Neural cell (in vitro differentiated cells): ENCODE measurements around the gene SHANK1. TPM values are rescaled to one million over a fixed set of nuclear protein-coding genes. Genes with fewer than 3 reads are reported as not detected.

ENCODE experiments used
- H2AFZ ChIP-seq: fragments of 200-600, 300-800 bp; sonication (generic), shearing (Covaris generic); 2 replicates; pipeline ENCODE4 v1.6.0; 2014; ENCODE audit warnings: low read depth, mild to moderate bottlenecking, antibody characterized with exemption, low read length, moderate library complexity
- H3F3A ChIP-seq: fragments of 200-600 bp; shearing (Covaris generic); 2 replicates; pipeline ENCODE4 v1.6.1; 2016; ENCODE audit warnings: mild to moderate bottlenecking, moderate library complexity, mixed read lengths, antibody characterized with exemption, low read length; ENCODE audit not compliant: insufficient read depth, poor library complexity, severe bottlenecking
- H3K27ac ChIP-seq: fragments of 200-600, 300-800 bp; sonication (generic), shearing (Covaris generic); 2 replicates; pipeline ENCODE4 v1.5.1; 2014; ENCODE audit warnings: mild to moderate bottlenecking, low read length, moderate library complexity
- H3K27me3 ChIP-seq: fragments of 300-800, 200-600 bp; sonication (generic), shearing (Covaris generic); 2 replicates; pipeline ENCODE4 v1.6.0; 2014; ENCODE audit warnings: mild to moderate bottlenecking, low read depth, low read length, moderate library complexity; ENCODE audit not compliant: insufficient read depth
- H3K36me3 ChIP-seq: fragments of 300-800, 200-600 bp; sonication (generic), shearing (Covaris generic); 2 replicates; pipeline ENCODE4 v1.5.1; 2014; ENCODE audit warnings: mild to moderate bottlenecking, antibody characterized with exemption, low read length, moderate library complexity; ENCODE audit not compliant: insufficient read depth
- H3K4me2 ChIP-seq: fragments of 300-800, 200-600 bp; sonication (generic), shearing (Covaris generic); 2 replicates; pipeline ENCODE4 v1.6.0; 2014; ENCODE audit warnings: mild to moderate bottlenecking, low read length
- H3K4me3 ChIP-seq: fragments of 300-800, 200-600 bp; sonication (generic), shearing (Covaris generic); 2 replicates; pipeline ENCODE4 v1.5.1; 2014; ENCODE audit warnings: mild to moderate bottlenecking, low read length, moderate library complexity
- H3K79me2 ChIP-seq: fragments of 200-600 bp; shearing (Covaris generic); replicated peaks from 2 replicates; pipeline ENCODE4 v1.6.0; 2014; ENCODE audit warnings: mild to moderate bottlenecking, low read length, moderate library complexity; ENCODE audit not compliant: insufficient read depth
- H3K9ac ChIP-seq: fragments of 300-800, 200-600 bp; sonication (generic), shearing (Covaris generic); 2 replicates; pipeline ENCODE4 v1.6.1; 2016; ENCODE audit warnings: mild to moderate bottlenecking, low read length, mixed read lengths
- H3K9me2 ChIP-seq: fragments of 200-600 bp; shearing (Covaris generic); 2 replicates; pipeline ENCODE4 v1.6.1; 2016; ENCODE audit warnings: mild to moderate bottlenecking, low read length, mixed read lengths; ENCODE audit not compliant: insufficient read depth
- H3K9me3 ChIP-seq: fragments of 200-600, 300-800 bp; sonication (generic), shearing (Covaris generic); 2 replicates; pipeline ENCODE4 v1.6.1; 2016; ENCODE audit warnings: mild to moderate bottlenecking, mixed run types, low read length, moderate library complexity, mixed read lengths
- H4K20me1 ChIP-seq: fragments of 200-600 bp; shearing (Covaris generic); 2 replicates; pipeline ENCODE4 v1.6.1; 2016; ENCODE audit warnings: mild to moderate bottlenecking, mixed run types; ENCODE audit not compliant: insufficient read depth
- CTCF ChIP-seq: fragments of 450-650 bp; IDR thresholded peaks from 2 replicates; pipeline ENCODE4 v1.5.1; 2014; ENCODE audit warnings: antibody characterized with exemption, mild to moderate bottlenecking, moderate library complexity; ENCODE audit not compliant: poor library complexity, severe bottlenecking
- EP300 ChIP-seq: fragments of 450-650 bp; conservative IDR thresholded peaks from 2 replicates; pipeline ENCODE4 v1.6.1; 2014; ENCODE audit warnings: antibody characterized with exemption, mild to moderate bottlenecking, moderate library complexity; ENCODE audit not compliant: poor library complexity, severe bottlenecking
- EZH2 ChIP-seq: fragments of 200-600, 300-800 bp; shearing (Covaris generic), sonication (generic); IDR thresholded peaks from 2 replicates; pipeline ENCODE4 v1.6.1; 2014; ENCODE audit warnings: antibody characterized with exemption, low read length, borderline replicate concordance, mild to moderate bottlenecking; ENCODE audit not compliant: insufficient read depth, poor library complexity, severe bottlenecking
- MXI1 ChIP-seq: fragments of 450-650 bp; conservative IDR thresholded peaks from 2 replicates; pipeline ENCODE4 v1.6.1; 2014; ENCODE audit warnings: antibody characterized with exemption, mild to moderate bottlenecking; ENCODE audit not compliant: poor library complexity, severe bottlenecking
- POLR2AphosphoS5 ChIP-seq: IDR thresholded peaks from 2 replicates; pipeline ENCODE4 v1.6.1; 2012
- RAD21 ChIP-seq: fragments of 450-650 bp; conservative IDR thresholded peaks from 2 replicates; pipeline ENCODE4 v1.6.1; 2014; ENCODE audit warnings: antibody characterized with exemption, mild to moderate bottlenecking, moderate library complexity
- REST ChIP-seq: IDR thresholded peaks from 2 replicates; pipeline ENCODE4 v1.6.1; 2012; ENCODE audit warnings: borderline replicate concordance
- SMC3 ChIP-seq: fragments of 450-650 bp; conservative IDR thresholded peaks from 2 replicates; pipeline ENCODE4 v1.6.1; 2014; ENCODE audit warnings: antibody characterized with exemption, mild to moderate bottlenecking, moderate library complexity; ENCODE audit not compliant: poor library complexity
- TAF1 ChIP-seq: IDR thresholded peaks from 2 replicates; pipeline ENCODE4 v1.6.1; 2012; ENCODE audit warnings: low read depth
- polyA plus RNA-seq: library from polyadenylated mRNA; depleted of rRNA; stranded (reverse); fragments of >200 nt; gene quantifications from 2 replicates; pipeline ENCODE4 v1.2.3, GENCODE V29; 2014

The SHANK1 gene
- polyA plus RNA-seq, 1 donor from 2014 or later: 7.9 TPM

- Histone ChIP-seq H2AFZ (no peak overlapping the region), H3K9me2 (no peaks in the 10 kb centered on the region), H3K4me2 (no peak overlapping the region), H3K27me3 (no peaks in the 10 kb centered on the region), H3K9me3 (no peaks in the 10 kb centered on the region), H3K79me2 (no peaks in the 10 kb centered on the region), H3K36me3 (no peaks in the 10 kb centered on the region), H4K20me1 (no peaks in the 10 kb centered on the region), H3F3A (no peaks in the 10 kb centered on the region), H3K4me3 (no peak overlapping the region), H3K27ac (no peak overlapping the region), H3K9ac (no peak overlapping the region)
- TF ChIP-seq POLR2AphosphoS5: no peak
- no peak for TF ChIP-seq CTCF
- no peak for TF ChIP-seq EP300
- no peak for TF ChIP-seq MXI1
- TF ChIP-seq REST: no peak
- TF ChIP-seq RAD21: no peak
- no peak for TF ChIP-seq TAF1
- no peak for TF ChIP-seq EZH2
These were observed 91.5 kb downstream of the SHANK1 start for GRCh38 chr19:50628146-50628545.

- TF ChIP-seq RAD21: no peak
- no peak for TF ChIP-seq EZH2
- no peak for TF ChIP-seq POLR2AphosphoS5
- TF ChIP-seq MXI1: no peak
- TF ChIP-seq REST: no peak
- no peak for TF ChIP-seq EP300
- TF ChIP-seq SMC3: no peak
- no peak for TF ChIP-seq CTCF
- no peak for TF ChIP-seq TAF1
- Histone ChIP-seq H3F3A (no peaks in the 10 kb centered on the region), H3K4me2 (no peak overlapping the region), H3K9me2 (no peaks in the 10 kb centered on the region), H3K9me3 (no peaks in the 10 kb centered on the region), H3K27me3 (no peaks in the 10 kb centered on the region), H3K36me3 (no peaks in the 10 kb centered on the region), H3K27ac (no peak overlapping the region), H2AFZ (no peak overlapping the region), H4K20me1 (no peaks in the 10 kb centered on the region), H3K79me2 (no peaks in the 10 kb centered on the region), H3K4me3 (no peak overlapping the region), H3K9ac (no peak overlapping the region)
These were observed 92.8 kb downstream of the SHANK1 start for GRCh38 chr19:50626795-50627194.
